ENCODE data around the gene SLC3A2.

- TF ChIP-seq CTCF (IDR thresholded peaks at IDR 0.05) (no peak), POLR2A (IDR thresholded peaks at IDR 0.05) (no peak)
Observed at GRCh38 chr11:62897311-62897710, 16.6 kb downstream of the SLC3A2 start.
